GM19025 (cell line): Measurements from ENCODE around the gene RSPH10B2.
"Not testable (repeated sequence)": the region's sequence is repeated elsewhere in the genome, so short reads cannot be mapped to it uniquely, and the experiment has no call there.

Source experiments
- ATAC-seq: cut with Tn5 transposase; IDR thresholded peaks from one replicate; pipeline ENCODE4 v1.9.1; 2021; ENCODE audit warnings: mild to moderate bottlenecking, low read depth, moderate library complexity; ENCODE audit not compliant: unreplicated experiment

Gene RSPH10B2

DNA sequence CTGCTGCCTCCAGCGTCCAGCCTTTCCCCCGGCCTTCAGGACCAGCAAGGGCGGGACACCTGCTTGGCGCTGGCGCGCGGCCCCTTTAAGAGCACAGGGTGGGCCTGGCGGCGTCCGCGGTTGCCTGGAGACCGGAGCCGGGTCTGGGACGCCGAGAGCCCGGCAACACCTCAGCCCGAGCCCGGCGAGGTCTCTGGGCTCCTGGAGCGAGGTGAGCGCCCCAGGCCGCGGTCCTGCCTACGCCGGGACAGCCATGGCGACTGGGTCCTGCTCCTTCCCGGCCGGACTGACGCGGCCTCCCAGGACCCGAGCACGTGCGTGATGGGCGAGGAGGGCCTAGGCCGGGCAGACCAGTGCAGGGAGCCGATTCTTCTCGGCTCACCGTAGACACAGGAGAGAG lies at the start of gene RSPH10B2:
Gene RSPH10B2, plus strand, starts transcription at position 140 of the 400 bp plus-strand sequence. CDS start 3,575 bp downstream, outside the sequence.
- ATAC-seq = not testable (repeated sequence)

DNA sequence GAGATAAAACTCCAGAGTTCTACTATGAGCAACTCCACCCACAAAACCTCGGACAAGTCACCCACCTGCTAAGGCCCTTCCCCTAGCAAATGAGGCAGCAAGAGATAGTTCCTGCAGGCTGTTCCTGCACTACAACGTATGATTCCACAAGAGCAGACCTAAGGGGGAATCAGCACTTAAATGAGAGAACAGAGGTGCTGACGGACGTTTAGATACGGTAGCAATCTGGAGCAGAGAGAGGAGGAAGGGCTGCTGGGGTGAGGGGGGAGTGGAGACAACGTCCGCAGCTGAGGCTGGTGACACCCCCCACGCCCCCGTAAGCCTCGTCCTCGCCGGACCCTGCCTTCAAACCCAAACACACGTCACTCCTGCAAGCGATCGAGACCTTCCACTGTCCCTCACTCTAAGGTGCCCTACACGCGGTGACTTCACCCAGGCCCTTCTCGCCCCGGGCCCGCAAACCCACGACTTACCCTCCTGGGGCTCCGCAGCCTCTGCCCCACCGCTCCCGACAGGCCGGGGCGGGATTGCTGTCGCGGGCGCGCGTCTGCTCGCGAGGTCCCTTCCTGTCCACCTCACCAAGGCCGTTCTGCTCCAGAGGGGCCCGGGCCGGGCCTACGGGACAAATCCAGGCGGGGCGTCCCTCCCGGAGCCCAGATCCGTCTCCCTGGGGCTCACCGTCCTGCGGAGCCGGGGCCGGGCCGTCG lies 47.8 kb upstream of the RSPH10B2 start:
- ATAC-seq = no peak

DNA sequence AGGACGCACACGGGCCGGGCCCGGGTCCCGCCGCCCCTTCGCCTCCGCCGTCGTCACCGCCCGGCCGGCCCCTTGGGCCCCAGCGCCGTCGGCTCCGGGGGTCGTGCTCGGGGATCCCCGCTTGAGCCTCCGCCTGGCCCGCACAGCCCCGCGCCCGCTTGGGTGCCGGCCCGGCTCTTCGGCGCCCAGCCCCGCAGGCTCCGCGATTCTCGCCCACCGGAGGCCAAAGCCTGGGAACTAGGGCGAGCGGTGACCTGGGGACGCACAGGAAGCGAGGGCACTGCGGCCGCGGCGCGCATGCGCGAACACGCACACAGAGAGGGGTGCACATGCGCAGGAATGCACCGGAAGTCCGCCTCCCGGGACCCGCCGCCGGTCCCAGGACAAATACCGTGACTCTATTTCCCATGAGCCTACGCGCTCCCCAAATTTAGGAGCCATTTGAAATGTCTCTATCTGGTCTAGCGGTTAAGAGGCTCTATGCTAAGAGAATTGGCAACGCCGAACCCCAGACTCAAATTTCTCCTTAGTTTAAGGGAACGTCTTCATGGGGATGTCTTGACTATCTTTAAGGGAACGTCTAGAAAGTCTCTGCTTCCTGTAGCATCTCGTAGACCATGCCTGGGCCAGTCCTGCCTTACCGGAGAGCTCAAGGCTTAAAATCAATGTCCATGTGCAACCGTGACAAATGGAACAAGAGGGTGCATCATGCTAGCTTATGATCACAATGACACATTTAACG lies 47.1 kb upstream of the RSPH10B2 start, which contains the start of gene ZNF12:
Gene ZNF12, minus strand, starts transcription at position 282 of the 742 bp plus-strand sequence. CDS start 1,774 bp downstream, outside the sequence.
- peak; percentile 88 for ATAC-seq

DNA sequence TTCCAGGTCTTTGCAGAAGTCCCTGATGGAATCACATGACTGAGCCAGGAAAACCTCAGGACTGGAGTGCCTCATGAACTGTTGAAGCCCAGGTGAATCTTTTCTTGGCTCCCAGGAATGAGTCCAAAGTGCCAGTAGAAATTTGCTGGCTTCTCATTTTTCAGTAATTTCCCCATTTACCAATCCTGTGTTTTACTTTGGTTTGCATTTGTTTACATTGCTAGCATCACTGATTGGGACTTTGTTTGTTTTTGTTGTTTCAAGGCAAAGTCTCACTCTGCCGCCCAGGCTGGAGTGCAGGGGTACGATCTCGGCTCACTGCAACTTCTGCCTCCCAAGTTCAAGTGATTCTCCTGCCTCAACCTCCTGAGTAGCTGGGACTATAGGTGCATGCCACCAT lies 45.6 kb upstream of the RSPH10B2 start:
- ATAC-seq = no peak

DNA sequence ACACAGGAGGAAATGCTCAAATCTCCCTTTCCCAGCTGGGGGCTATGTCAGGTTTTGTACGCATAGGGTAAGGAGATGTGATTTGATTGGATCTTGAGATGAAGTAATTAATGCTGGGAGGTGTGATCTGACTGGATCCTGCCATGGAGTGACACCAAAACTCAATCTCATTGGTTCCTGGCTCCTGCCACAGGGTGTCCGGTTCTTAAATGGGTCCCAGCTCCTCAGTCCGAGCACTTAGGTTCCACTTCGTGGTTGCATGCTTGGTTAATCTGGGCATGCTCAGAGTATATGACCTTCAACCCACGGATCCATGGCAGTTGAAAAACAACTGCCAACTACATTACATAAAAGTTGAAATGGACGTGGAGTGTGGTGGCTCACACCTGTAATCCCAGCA lies 44.1 kb upstream of the RSPH10B2 start:
- no peak for ATAC-seq

DNA sequence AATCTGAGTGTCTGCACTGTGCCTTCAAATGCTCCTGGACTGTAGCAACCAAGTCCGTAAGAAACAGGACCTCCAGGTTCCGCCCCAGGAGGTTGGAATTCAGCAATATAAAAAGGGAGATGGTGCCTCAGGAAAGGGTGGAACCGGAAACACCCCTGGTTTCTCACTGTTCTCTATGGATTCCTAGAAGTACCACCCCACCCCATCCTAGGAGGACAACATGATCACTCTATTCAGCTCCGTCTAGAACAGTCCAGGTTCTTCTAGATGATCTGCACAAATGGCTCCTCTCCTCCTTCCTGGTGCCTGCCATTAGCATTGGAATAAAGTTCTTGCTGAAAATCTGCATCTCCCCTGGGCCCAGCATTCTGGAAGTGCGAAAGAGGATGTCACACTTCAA lies 39.5 kb upstream of the RSPH10B2 start:
- ATAC-seq = no peak

DNA sequence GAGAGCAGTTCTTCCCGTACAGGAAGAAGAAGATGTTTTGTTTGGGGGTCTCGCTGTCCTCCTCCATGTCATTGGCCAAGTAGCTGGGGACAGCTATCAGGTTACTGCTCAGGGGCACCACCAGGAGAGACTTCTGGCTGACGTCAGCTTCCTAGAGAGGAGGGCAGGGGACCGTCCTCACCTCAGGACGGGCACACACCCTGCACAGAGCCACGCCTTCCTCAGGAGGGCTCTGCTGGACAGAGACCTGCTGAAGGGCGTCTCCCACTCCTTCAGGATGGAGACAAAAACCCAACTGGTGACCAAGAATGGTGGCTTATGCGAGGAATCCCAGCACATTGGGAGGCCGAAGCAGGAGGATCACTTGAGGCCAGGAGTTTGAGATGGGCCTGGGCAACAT lies 38.0 kb upstream of the RSPH10B2 start:
- not testable (repeated sequence) for ATAC-seq

DNA sequence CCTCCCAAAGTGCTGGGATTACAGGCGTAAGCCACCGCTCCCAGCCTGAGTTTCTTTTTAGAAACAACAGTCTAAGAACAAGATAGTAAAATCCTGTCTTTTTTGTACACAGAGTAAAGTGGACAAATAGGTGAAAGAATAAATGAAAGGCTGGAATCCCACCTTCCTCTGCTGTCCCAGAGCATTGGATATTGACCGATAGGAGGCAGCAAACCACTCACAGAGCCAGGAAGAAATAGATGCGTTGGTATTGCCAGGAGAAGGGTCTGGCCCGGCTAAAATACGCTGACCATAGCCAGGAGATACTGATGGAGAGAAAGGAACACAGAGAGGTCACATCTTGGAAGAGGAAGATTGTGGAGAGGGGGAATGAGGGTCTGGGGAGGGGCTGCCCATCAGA lies 35.8 kb upstream of the RSPH10B2 start:
- no peak for ATAC-seq

DNA sequence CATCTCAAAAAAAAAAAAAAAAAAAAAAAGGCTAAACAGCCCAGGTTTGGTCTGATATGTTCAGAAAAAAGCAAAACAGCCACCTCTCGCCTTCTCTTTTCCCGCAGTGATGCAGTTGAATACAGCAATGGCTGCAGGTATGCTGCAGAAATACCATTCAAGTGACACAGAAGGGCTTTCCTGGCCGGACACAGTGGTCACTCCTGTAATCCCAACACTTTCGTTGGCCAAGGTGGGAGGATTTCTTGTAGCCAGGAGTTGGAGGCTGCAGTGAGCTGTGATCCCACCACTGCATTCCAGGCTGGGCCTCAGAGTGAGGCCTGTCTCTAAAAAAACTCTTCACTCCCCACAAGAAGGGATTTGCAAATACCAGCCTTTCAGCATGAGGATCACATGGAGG lies 29.6 kb upstream of the RSPH10B2 start:
- ATAC-seq = not testable (repeated sequence)

DNA sequence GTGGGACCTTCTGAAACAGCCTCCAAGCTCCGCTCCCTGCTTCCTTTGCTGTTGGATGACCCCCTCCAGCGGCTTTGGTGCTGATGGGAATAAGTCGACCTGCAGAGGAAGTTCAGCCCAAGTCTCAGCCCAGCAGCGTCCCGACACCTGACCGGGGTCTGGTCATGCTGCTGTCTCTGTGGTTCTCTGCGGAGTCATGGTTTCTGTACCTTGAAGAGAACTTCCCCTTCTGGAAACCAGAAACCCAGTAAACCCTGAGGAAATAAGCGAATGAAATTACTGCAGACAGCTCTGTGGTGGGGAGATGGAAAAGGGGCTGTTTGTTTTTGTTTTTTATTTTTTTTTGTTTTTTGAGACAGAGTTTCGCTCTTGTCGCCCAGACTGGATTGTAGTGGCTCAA lies 28.9 kb upstream of the RSPH10B2 start:
- no peak for ATAC-seq

DNA sequence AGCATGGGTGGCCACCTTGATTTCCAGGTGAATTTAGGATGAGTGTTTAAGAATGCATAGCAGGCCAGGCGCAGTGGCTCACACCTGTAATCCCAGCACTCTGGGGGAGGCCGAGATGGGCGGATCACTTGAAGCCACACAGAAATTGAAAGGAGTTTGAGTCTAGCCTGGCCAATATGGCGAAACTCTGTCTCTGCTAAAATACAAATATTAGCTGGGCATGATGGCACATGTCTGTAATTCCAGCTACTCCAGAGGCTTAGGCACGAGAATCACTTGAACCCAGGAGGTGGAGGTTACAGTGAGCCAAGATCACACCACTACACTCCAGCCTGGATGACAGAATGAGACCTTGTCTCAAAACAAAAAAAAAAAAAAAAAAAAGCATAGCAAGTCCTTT lies 27.6 kb upstream of the RSPH10B2 start:
- ATAC-seq = not testable (repeated sequence)

DNA sequence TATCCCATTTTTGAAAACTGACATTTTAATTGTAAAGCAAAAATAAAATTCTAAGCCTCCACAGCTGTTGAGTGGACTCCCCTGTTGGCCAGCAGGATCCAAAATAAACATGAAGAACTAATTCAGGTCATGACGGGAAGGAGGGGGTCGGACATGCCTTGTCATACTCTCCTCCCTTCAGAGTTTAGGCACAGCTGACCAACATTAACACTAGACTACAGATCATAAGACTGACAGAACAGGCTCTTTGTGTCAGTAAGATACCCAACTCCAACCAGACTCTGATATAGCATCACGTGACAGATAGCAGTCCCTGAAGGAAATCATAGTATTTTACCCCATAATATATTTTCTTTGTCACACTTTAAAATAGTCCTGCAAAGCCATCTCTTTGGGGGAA lies 26.2 kb upstream of the RSPH10B2 start:
- ATAC-seq = no peak

DNA sequence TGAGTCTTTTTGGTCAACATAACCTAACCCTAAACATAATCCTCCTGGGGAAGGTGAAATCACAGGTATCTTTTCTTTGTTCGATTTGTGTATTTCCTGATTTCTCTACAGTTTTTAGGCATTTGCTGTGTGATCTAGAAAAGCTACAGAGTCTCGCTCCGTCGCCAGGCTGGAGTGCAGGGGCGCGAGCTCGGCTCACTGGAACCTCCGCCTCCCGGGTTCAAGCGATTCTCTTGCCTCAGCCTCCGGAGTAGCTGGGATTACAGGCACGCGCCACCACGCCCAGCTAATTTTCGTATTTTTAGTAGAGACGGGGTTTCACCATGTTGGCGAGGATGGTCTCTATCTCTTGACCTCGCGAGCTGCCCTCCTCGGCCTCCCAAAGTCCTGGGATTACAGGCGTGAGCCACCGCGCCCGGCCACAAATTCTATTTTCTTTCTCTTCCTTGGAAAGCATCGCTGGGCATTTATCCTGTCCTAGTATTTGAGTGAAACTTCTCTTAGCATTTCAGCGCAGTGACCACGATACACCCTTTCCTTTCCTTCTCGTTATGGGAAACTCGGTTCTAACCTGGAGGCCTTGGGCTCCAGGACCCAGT lies 24.9 kb upstream of the RSPH10B2 start:
- ATAC-seq = not testable (repeated sequence)

DNA sequence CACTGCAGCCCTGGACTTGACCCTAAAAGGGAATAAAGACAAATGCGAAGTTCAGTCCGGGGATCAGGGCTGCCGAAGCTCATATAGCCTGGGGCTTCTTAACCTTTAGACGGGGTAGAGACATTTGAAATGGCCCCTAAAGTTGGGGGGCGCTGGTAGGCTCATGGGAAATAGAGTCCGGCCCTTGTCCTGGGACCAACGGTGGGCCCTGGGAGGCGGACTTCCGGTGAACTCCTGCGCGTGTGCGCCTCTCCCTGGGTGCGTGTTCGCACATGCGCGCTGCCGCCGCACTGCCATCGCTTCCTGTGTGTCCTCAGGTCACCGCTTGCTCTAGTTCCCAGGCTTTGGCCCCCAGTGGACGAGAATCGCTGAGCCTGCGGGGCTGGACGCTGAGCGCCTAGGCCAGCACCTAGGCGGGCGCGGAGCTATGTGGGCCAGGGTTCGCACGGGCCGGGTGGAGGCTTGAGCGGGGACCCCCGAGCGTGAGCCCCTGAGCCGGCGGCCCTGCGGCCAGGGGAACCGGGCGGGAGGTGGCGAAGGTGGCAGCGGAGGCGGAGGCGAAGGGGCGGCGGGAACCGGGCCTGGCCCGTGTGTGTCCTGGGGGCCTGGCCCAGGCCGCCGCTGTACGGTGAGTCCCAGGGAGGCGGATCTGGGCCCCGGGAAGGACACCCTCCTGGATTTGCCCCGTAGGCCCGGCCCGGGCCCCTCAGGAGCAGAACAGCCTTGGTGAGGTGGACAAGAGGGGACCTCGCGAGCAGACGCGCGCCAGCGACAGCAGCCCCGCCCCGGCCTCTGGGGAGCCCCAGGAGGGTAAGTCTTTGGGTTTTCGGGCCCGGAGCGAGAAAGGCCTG lies 24.2 kb upstream of the RSPH10B2 start:
- ATAC-seq = peak; percentile 92

DNA sequence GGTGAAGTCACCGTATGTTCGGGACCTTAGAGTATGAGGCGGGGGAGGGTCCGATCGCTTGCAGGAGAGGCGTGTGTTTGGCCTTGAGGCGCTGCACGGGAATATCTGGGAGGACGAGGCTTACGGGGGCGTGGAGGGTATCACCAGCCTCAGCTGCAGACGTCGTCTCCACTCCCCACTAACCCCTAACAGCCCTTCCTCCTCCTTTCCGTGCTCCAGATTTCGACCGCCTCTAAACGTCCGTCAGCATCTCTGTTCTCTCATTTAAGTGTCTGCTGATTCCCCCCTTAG lies 23.6 kb upstream of the RSPH10B2 start:
- no peak for ATAC-seq

DNA sequence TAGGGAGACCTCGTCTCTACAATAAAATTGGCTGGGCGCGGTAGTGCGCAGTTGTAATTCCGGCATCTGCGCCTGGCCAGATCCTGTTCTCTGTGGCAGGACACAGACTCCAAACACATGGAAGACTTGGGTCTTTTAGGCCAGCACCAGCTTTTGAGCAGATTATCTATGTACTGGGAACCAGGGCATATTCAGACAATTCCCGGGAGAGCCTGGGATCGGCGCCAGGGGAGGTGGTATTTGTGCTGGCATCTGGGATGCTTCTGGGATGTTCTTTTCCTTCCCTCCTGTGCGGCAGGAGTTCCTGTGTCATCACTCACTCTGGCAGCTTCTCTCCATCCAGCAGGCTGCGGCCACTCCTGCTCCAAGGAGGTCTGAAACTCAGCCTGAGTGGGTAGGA lies 15.5 kb upstream of the RSPH10B2 start:
- ATAC-seq = not testable (repeated sequence)

DNA sequence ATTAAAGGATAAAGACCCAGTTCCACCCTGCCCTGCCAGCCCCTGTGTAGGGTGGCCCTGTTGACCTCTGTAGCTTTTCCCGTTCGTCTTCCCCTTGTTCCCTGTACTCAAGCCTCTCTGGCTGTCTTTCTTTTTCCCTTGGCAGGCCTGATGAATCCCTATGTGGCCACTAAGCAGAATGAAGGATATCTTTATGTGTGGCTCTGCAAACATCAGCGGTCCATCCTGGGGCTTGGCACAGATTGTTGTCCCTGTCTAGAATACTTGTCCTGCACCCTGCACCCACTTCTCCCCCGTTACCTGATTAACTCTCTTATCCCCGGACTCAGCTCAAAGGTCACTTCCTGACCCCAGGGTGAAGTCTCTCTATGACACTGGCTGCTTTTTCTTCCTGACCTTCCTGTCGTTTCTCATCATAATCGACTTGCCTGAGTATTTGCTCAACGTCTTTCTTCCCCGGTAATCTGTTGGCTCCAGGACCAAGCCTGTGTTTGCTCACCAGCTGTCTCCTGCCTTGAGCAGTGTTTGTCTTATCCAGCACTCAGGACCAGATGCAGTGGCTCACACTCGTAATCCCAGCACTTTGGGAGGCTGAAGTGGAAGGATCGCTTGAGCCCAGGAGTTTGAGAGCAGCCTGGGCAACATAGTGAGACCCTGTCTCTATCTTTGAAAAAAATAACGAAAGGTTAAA lies 9.3 kb upstream of the RSPH10B2 start:
- ATAC-seq = not testable (repeated sequence)

DNA sequence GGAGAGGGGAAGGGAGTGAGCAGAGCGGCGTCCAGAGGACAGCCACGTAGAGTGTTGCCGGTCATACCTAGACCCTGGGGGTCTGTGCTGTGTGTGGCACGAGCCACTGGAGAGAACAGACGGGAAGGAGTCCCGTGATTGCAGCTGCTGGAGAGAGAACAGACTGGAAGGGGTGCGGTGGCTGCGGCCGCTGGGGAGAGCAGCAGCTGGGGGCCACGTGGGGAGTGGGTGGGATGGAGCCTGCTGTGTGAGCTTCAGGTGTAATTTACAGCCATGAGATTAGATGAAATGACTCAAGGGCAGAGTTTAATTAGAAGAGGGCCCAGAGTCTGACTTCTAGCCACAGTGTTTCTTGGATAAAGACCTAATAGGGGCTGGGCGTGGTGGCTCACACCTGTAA lies 4.6 kb upstream of the RSPH10B2 start:
- not testable (repeated sequence) for ATAC-seq

DNA sequence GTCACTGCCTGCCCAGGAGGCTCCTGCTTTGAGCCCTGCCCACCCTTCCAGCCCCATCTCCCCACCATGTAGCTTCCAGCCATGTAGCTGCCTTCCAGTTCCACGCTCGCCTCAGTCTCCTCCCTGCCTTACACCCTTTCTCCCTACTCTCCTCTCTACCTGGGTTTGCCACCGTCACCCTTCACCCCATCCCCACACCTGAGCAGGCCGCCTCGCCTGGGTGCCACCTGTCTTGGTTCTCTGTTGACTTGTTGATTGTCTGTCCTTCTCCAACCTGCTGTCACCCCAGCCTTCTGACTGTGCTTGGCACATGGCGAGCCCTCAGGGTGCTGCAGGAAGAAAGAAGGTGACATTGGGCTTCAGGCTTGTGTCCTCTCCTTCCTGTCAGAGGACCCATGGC lies 3.7 kb upstream of the RSPH10B2 start:
- ATAC-seq = not testable (repeated sequence)

DNA sequence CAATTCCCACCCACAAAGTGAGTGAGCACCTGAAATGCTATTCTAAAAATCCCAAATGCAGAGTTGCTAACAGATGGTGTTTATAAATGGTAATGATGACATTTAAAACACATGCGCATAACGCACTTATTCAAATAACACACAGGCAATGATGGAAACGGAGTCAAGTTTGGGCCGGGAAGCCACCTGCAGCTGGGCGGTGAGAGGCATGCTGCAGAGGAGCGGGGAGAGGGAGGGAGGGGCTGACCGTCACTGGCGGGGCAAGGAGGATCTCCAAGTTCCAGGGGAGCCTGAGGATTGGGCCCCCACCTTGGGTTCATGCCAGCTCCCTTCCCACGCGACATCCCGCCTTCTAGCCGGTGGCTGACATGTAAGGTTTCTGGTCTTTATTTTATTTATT lies 7.3 kb downstream of the RSPH10B2 start:
- not testable (repeated sequence) for ATAC-seq
